Measurements from ENCODE around the gene THOC2. TPM values are rescaled to one million over a fixed set of nuclear protein-coding genes. Genes with fewer than 3 reads are reported as not detected.
"Not testable (repeated sequence)": the region's sequence is repeated elsewhere in the genome, so short reads cannot be mapped to it uniquely, and the experiment has no call there.

The THOC2 gene
- total RNA-seq, 1 donor from 2014 or later: 96.2 TPM

- H3K4me1 ChIP-seq: peaks cover 18% of the 10 kb centered on the region
- ATAC-seq (peak; percentile 77 to 81), DNase-seq (peak; percentile 59)
- no peaks in the 10 kb centered on the region for H3K36me3 ChIP-seq
- peak overlapping the region; percentile 83 for H3K27ac ChIP-seq
- H3K27me3 ChIP-seq (ENCODE audit: low read depth): no peaks in the 10 kb centered on the region
- peak overlapping the region; percentile 79 for H3K4me3 ChIP-seq
- no peaks in the 10 kb centered on the region for H3K9me3 ChIP-seq
- intact Hi-C loops (cut with DNase I): no loop called here
- no peak for TF ChIP-seq CTCF (IDR thresholded peaks at IDR 0.05)
These were observed 1.4 kb downstream of the THOC2 start for GRCh38 chrX:123731258-123731986.

- intact Hi-C loops (cut with DNase I): no loop called here
- H3K36me3 ChIP-seq: no peaks in the 10 kb centered on the region
- DNase-seq: no peak
- no peak overlapping the region for H3K4me3 ChIP-seq
- H3K9me3 ChIP-seq: no peaks in the 10 kb centered on the region
- ATAC-seq: no peak
- no peak overlapping the region for H3K27ac ChIP-seq
- no peaks in the 10 kb centered on the region for H3K27me3 ChIP-seq (ENCODE audit: low read depth)
- no peak for TF ChIP-seq CTCF (IDR thresholded peaks at IDR 0.05)
- peaks cover 18% of the 10 kb centered on the region for H3K4me1 ChIP-seq
These were observed 4.3 kb downstream of the THOC2 start for GRCh38 chrX:123728554-123728953.

GRCh38 chrX:123728016-123728415 is 4.8 kb downstream of the THOC2 start:
- Histone ChIP-seq H3K27ac (no peak overlapping the region), H3K4me1 (peaks cover 18% of the 10 kb centered on the region), H3K27me3 (ENCODE audit: low read depth) (no peaks in the 10 kb centered on the region), H3K9me3 (no peaks in the 10 kb centered on the region), H3K36me3 (no peaks in the 10 kb centered on the region), H3K4me3 (no peak overlapping the region)
- TF ChIP-seq CTCF (IDR thresholded peaks at IDR 0.05): no peak
- ATAC-seq: no peak
- intact Hi-C loops (cut with DNase I): no loop called here
- DNase-seq: no peak

GRCh38 chrX:123722193-123722592 is 10.7 kb downstream of the THOC2 start:
- H3K27me3 ChIP-seq (ENCODE audit: low read depth); H3K9me3 ChIP-seq; H3K4me1 ChIP-seq; ATAC-seq; H3K36me3 ChIP-seq; intact Hi-C loops (cut with DNase I); H3K27ac ChIP-seq; DNase-seq; H3K4me3 ChIP-seq: not testable (repeated sequence)

- Histone ChIP-seq H3K27ac (no peak overlapping the region), H3K9me3 (no peaks in the 10 kb centered on the region), H3K27me3 (ENCODE audit: low read depth) (no peaks in the 10 kb centered on the region), H3K4me1 (no peaks in the 10 kb centered on the region), H3K36me3 (no peaks in the 10 kb centered on the region), H3K4me3 (no peak overlapping the region)
- ATAC-seq (no peak), DNase-seq (no peak)
- no peak for TF ChIP-seq CTCF (IDR thresholded peaks at IDR 0.05)
- intact Hi-C loops (cut with DNase I): no loop called here
These were observed 12.4 kb downstream of the THOC2 start for GRCh38 chrX:123720486-123720885.

GRCh38 chrX:123713841-123714240 is 19.0 kb downstream of the THOC2 start:
- no peak overlapping the region for H3K27ac ChIP-seq
- H3K36me3 ChIP-seq: no peaks in the 10 kb centered on the region
- H3K4me1 ChIP-seq: no peaks in the 10 kb centered on the region
- no peak for TF ChIP-seq CTCF (IDR thresholded peaks at IDR 0.05)
- intact Hi-C loops (cut with DNase I): no loop called here
- no peaks in the 10 kb centered on the region for H3K27me3 ChIP-seq (ENCODE audit: low read depth)
- DNase-seq: no peak
- H3K9me3 ChIP-seq: no peaks in the 10 kb centered on the region
- H3K4me3 ChIP-seq: no peak overlapping the region
- ATAC-seq: no peak
